Esophagus muscularis mucosa (tissue), 4 donors: ENCODE results near the gene HAGHL. TPM values are rescaled to one million over a fixed set of nuclear protein-coding genes. Genes with fewer than 3 reads are reported as not detected.

Source experiments
- DNase-seq: peaks from one replicate; pipeline ENCODE4 v3.0.0-alpha.2; 2017; ENCODE audit errors: extremely low spot score
- H3K27ac ChIP-seq, 4 donors: fragments of 200-600 bp; sonication (generic); replicated peaks in 1 of 4; 1 replicate in 3 of 4; 2 replicates in 1 of 4; pipeline ENCODE4 v1.5.1; 2016 to 2019; ENCODE audit warnings: mild to moderate bottlenecking in 1 of 4
- H3K27me3 ChIP-seq, 4 donors: fragments of 200-600 bp; sonication (generic); one replicate each; pipeline versions ENCODE4 v1.5.1 to v1.6.0; 2016 to 2019
- H3K36me3 ChIP-seq, 4 donors: fragments of 200-600 bp; sonication (generic); one replicate each; pipeline ENCODE4 v1.5.1; 2016 to 2019
- H3K4me1 ChIP-seq, 4 donors: fragments of 200-600 bp; sonication (generic); one replicate each; pipeline ENCODE4 v1.5.1; 2016 to 2019
- H3K4me3 ChIP-seq, 4 donors: fragments of 200-600 bp; sonication (generic); 1 replicate in 2 of 4; 2 replicates in 2 of 4; pipeline ENCODE4 v1.5.1; 2016 to 2019; ENCODE audit warnings: mild to moderate bottlenecking in 4 of 4, moderate library complexity in 1 of 4
- H3K9me3 ChIP-seq, 4 donors: fragments of 200-600 bp; sonication (generic); 1 replicate in 3 of 4; 2 replicates in 1 of 4; pipeline ENCODE4 v1.5.1; 2016 to 2019
- EP300 ChIP-seq: sonication (generic); formaldehyde crosslinking; IDR thresholded peaks from one replicate; pipeline ENCODE4 v1.6.1; 2017; ENCODE audit warnings: antibody characterized with exemption
- POLR2A ChIP-seq: fragments of 450-650 bp; IDR thresholded peaks from one replicate; pipeline ENCODE4 v1.6.1; 2017; ENCODE audit warnings: antibody characterized with exemption, moderate library complexity, mild to moderate bottlenecking, low read depth
- POLR2AphosphoS5 ChIP-seq, 2 donors: sonication (generic); formaldehyde crosslinking; IDR thresholded peaks; one replicate each; pipeline ENCODE4 v1.6.1; 2017; ENCODE audit warnings: antibody characterized with exemption in 2 of 2
- WGBS: methylation state at CpG from one replicate; pipeline ENCODE4 v1.1.5; 2018; 5-methylcytosine and 5-hydroxymethylcytosine counted together
- intact Hi-C: fragments of 100-400 bp; cut with DNase I; formaldehyde crosslinking; loops from one replicate; pipeline ENCODE4 v1.15.1; 2023
- small RNA-seq, 3 donors: library from RNA; depleted of rRNA; stranded (forward); fragments of <200 nt; gene quantifications; one replicate each; pipeline ENCODE3, GENCODE V24; 2016
- total RNA-seq, 4 donors: library from RNA; depleted of rRNA; stranded (reverse); fragments of >200 nt; gene quantifications; one replicate each; pipeline versions ENCODE4 v1.1.0 to v1.2.1, GENCODE V29; 2016
- TF ChIP-seq, protein P1 (sequence below), 3 experiments: fragments of 200-600 bp in 2 of 3; fragments of 450-650 bp in 1 of 3; sonication (generic) in 2 of 3; IDR thresholded peaks; one replicate each; pipeline ENCODE4 v1.5.1; 2017 to 2019; ENCODE audit warnings: antibody characterized with exemption in 3 of 3, mild to moderate bottlenecking in 2 of 3, moderate library complexity in 1 of 3

The HAGHL gene
- total RNA-seq, 4 donors from 2014 or later, result 1.7 to 5.6 (median 4.5) TPM

- Histone ChIP-seq H3K4me3 (no peak overlapping the region), H3K27me3 (peaks cover 0 to 94% (median 13%) of the 10 kb centered on the region in 4 donors), H3K9me3 (no peaks in the 10 kb centered on the region), H3K27ac (no peak overlapping the region), H3K36me3 (no peaks in the 10 kb centered on the region), H3K4me1 (peaks cover 0 to 5% (median 2%) of the 10 kb centered on the region in 4 donors)
- intact Hi-C loops, result no loop called here
- DNase-seq, result no peak
- WGBS, result 83% methylated on average over 11 of the region's 11 CpGs
- TF ChIP-seq POLR2A (no peak), EP300 (no peak), POLR2AphosphoS5 (IDR thresholded peaks at IDR 0.05) (no peak)
- TF ChIP-seq, protein P1, sequence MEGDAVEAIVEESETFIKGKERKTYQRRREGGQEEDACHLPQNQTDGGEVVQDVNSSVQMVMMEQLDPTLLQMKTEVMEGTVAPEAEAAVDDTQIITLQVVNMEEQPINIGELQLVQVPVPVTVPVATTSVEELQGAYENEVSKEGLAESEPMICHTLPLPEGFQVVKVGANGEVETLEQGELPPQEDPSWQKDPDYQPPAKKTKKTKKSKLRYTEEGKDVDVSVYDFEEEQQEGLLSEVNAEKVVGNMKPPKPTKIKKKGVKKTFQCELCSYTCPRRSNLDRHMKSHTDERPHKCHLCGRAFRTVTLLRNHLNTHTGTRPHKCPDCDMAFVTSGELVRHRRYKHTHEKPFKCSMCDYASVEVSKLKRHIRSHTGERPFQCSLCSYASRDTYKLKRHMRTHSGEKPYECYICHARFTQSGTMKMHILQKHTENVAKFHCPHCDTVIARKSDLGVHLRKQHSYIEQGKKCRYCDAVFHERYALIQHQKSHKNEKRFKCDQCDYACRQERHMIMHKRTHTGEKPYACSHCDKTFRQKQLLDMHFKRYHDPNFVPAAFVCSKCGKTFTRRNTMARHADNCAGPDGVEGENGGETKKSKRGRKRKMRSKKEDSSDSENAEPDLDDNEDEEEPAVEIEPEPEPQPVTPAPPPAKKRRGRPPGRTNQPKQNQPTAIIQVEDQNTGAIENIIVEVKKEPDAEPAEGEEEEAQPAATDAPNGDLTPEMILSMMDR (IDR thresholded peaks at IDR 0.05), result no peak
These were observed 51.5 kb downstream of the HAGHL start for GRCh38 chr16:778447-778846.

- no peak for TF ChIP-seq POLR2A
- TF ChIP-seq POLR2AphosphoS5 (IDR thresholded peaks at IDR 0.05), result no peak
- TF ChIP-seq, protein P1 (IDR thresholded peaks at IDR 0.05), result no peak
- TF ChIP-seq EP300, result no peak
- Histone ChIP-seq H3K9me3 (no peaks in the 10 kb centered on the region), H3K36me3 (no peaks in the 10 kb centered on the region), H3K27me3 (peaks cover 0 to 95% (median 13%) of the 10 kb centered on the region in 4 donors), H3K4me1 (peaks cover 0 to 11% (median 8%) of the 10 kb centered on the region in 4 donors), H3K27ac (no peak overlapping the region), H3K4me3 (no peak overlapping the region)
- WGBS, result 86% methylated on average over 6 of the region's 6 CpGs
- intact Hi-C loops, result no loop called here
- DNase-seq, result no peak
These were observed 52.1 kb downstream of the HAGHL start for GRCh38 chr16:778909-779527.

Small RNAs within 50 kb of the gene (small RNA-seq; reads per million reads assigned to genes)
- gene MIR662, result 0 reads per million in 3 donors

Other genes with a start within 250 kb of the HAGHL start
- 10 to 100 TPM; 24.9 to 44.7 (median 43.3) TPM for gene CAPN15, start 199.4 kb upstream of the HAGHL start, total RNA-seq
- gene PRR35, start 166.7 kb upstream of the HAGHL start, total RNA-seq, result not detected
- 1 to 10 TPM; 1.2 to 2.6 (median 1.9) TPM for gene NHLRC4, start 160.1 kb upstream of the HAGHL start, total RNA-seq
- 10 to 100 TPM; 36.1 to 46.4 (median 40.7) TPM for gene PIGQ, start 157.1 kb upstream of the HAGHL start, total RNA-seq
- gene RAB40C, start 137.0 kb upstream of the HAGHL start, total RNA-seq, result 10 to 100 TPM; 20.8 to 25.3 (median 23.0) TPM
- under 1 TPM; 0.33 to 0.80 (median 0.43) TPM for gene WFIKKN1, start 96.1 kb upstream of the HAGHL start, total RNA-seq
- gene METTL26, start 90.8 kb upstream of the HAGHL start, total RNA-seq, result 100 to 1,000 TPM; 129 to 166 (median 142) TPM
- 10 to 100 TPM; 50.7 to 65.4 (median 59.1) TPM for gene MCRIP2, start 85.3 kb upstream of the HAGHL start, total RNA-seq
- gene WDR90, start 77.7 kb upstream of the HAGHL start, total RNA-seq, result 10 to 100 TPM in 3 of 4 donors, 1 to 10 TPM in 1; 8.2 to 22.7 (median 16.5) TPM
- gene RHOT2, start 59.0 kb upstream of the HAGHL start, total RNA-seq, result 10 to 100 TPM; 34.5 to 67.5 (median 58.6) TPM
- gene RHBDL1, start 51.4 kb upstream of the HAGHL start, total RNA-seq, result 1 to 10 TPM in 1 of 4 donors, under 1 TPM in 3; 0.17 to 2.0 (median 0.66) TPM
- 100 to 1,000 TPM; 155 to 215 (median 178) TPM for gene STUB1, start 46.7 kb upstream of the HAGHL start, total RNA-seq
- 100 to 1,000 TPM in 1 of 4 donors, 10 to 100 TPM in 3; 73.2 to 114 (median 88.1) TPM for gene JMJD8, start 42.8 kb upstream of the HAGHL start, total RNA-seq
- 10 to 100 TPM in 2 of 4 donors, 1 to 10 TPM in 2; 7.0 to 14.9 (median 11.1) TPM for gene WDR24, start 36.7 kb upstream of the HAGHL start, total RNA-seq
- 1 to 10 TPM in 1 of 4 donors, under 1 TPM in 3; 0.42 to 1.2 (median 0.51) TPM for gene FBXL16, start 21.3 kb upstream of the HAGHL start, total RNA-seq
- 100 to 1,000 TPM in 1 of 4 donors, 10 to 100 TPM in 3; 56.5 to 143 (median 78.0) TPM for gene METRN, start 12.0 kb upstream of the HAGHL start, total RNA-seq
- 10 to 100 TPM; 26.5 to 48.6 (median 40.3) TPM for gene ANTKMT, start 6.0 kb upstream of the HAGHL start, total RNA-seq
- 1 to 10 TPM in 1 of 4 donors, under 1 TPM in 3; 0.33 to 2.5 (median 0.61) TPM for gene CCDC78, start 663 bp upstream of the HAGHL start, total RNA-seq
- 10 to 100 TPM; 19.4 to 33.3 (median 30.2) TPM for gene CIAO3, start 13.9 kb downstream of the HAGHL start, total RNA-seq
- gene MSLN, start 33.6 kb downstream of the HAGHL start, total RNA-seq, result under 1 TPM in 1 of 4 donors, not detected in 3; 0.39 TPM
- 10 to 100 TPM; 10.4 to 29.1 (median 20.4) TPM for gene RPUSD1, start 61.3 kb downstream of the HAGHL start, total RNA-seq
- gene CHTF18, start 61.5 kb downstream of the HAGHL start, total RNA-seq, result 1 to 10 TPM; 2.0 to 8.8 (median 3.4) TPM
- not detected for gene GNG13, start 73.6 kb downstream of the HAGHL start, total RNA-seq
- 10 to 100 TPM; 14.5 to 32.0 (median 23.8) TPM for gene LMF1, start 243.9 kb downstream of the HAGHL start, total RNA-seq